Measurements from ENCODE around the gene CPEB4. TPM values are rescaled to one million over a fixed set of nuclear protein-coding genes. Genes with fewer than 3 reads are reported as not detected.
A peak's percentile ranks its signal among the peaks of the same experiment; 100 is the strongest.

CPEB4 gene
- total and polyA plus RNA-seq, 7 donors = 6.0 to 66.2 (median 27.8) TPM

DNA sequence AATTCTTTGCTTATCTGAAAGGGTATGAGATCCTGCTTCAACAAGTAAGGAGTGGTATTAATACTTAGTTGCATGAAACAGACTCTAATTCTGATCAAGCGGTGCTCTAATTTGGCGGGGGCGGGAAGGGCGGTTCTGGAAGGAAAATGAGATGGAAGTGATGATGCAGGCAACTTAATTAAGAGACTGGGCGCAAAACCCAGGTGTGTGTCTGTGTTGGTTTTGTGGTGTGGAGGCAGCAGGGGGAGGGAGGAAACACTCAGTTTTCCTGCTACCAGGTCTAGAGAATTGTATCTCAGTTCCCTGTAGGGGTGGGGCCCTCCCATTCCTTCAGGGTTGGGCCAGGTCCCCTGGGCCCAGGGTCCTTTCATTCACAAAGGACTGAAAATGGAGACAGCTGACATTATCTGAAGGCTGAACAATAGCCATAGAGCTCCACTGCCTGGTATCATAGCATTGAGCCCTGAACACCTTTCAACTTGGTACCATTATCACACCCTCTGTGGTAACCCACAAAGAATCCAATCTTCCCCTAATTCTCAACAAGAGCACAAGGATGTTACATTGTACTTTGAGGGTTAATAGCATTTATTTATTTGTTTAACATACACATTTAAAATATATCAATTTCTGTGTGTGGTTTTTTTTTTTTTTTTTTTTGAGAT, 83.7 kb downstream of the CPEB4 start:
- H3K9me3 ChIP-seq = no peaks in the 10 kb centered on the region
- peaks cover 0 to 11% (median 5%) of the 10 kb centered on the region in 4 donors for H3K4me1 ChIP-seq
- no peaks in the 10 kb centered on the region for H3K36me3 ChIP-seq
- H3K27ac ChIP-seq = no peak overlapping the region
- TF ChIP-seq, protein P1, sequence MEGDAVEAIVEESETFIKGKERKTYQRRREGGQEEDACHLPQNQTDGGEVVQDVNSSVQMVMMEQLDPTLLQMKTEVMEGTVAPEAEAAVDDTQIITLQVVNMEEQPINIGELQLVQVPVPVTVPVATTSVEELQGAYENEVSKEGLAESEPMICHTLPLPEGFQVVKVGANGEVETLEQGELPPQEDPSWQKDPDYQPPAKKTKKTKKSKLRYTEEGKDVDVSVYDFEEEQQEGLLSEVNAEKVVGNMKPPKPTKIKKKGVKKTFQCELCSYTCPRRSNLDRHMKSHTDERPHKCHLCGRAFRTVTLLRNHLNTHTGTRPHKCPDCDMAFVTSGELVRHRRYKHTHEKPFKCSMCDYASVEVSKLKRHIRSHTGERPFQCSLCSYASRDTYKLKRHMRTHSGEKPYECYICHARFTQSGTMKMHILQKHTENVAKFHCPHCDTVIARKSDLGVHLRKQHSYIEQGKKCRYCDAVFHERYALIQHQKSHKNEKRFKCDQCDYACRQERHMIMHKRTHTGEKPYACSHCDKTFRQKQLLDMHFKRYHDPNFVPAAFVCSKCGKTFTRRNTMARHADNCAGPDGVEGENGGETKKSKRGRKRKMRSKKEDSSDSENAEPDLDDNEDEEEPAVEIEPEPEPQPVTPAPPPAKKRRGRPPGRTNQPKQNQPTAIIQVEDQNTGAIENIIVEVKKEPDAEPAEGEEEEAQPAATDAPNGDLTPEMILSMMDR (IDR thresholded peaks at IDR 0.05) = no peak
- no peak for TF ChIP-seq EP300 (IDR thresholded peaks at IDR 0.05)
- TF ChIP-seq POLR2A (IDR thresholded peaks at IDR 0.05) = no peak
- no peak for TF ChIP-seq POLR2AphosphoS5 (IDR thresholded peaks at IDR 0.05)
- intact Hi-C loops (cut with DNase I) = loop anchor here (2.0 kb wide), 1 partner anchor 81 kb away; no protein-coding TSS in a partner anchor
- no peak overlapping the region for H3K4me3 ChIP-seq
- no peaks in the 10 kb centered on the region for H3K27me3 ChIP-seq
- no peak for DNase-seq
- WGBS, 2 donors = 93 to 95% methylated on average over 5 of the region's 5 CpGs

DNA sequence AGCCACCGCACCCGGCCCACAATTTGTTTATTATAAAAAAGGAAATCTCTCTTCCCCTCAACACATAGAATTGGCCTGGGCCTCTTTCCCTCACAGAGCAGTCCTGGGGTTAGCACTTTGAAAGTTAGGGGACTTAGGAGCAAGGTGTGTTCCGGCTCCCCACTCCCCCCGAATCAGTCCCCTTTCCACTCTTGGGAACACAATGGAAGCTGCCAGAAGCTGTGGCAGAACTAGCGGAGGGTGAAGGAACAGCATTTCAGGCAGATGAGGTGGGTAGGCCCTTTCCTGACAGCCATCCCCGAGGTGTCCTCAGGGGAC, 84.4 kb downstream of the CPEB4 start:
- H3K4me1 ChIP-seq = peaks cover 0 to 11% (median 5%) of the 10 kb centered on the region in 4 donors
- TF ChIP-seq POLR2A (IDR thresholded peaks at IDR 0.05) (no peak), EP300 (IDR thresholded peaks at IDR 0.05) (no peak), POLR2AphosphoS5 (IDR thresholded peaks at IDR 0.05) (no peak)
- TF ChIP-seq, protein P1 (IDR thresholded peaks at IDR 0.05) = no peak
- DNase-seq = no peak
- WGBS, 2 donors = 68 to 77% methylated on average over 6 of the region's 6 CpGs
- no peaks in the 10 kb centered on the region for H3K36me3 ChIP-seq
- no peaks in the 10 kb centered on the region for H3K27me3 ChIP-seq
- intact Hi-C loops (cut with DNase I) = loop anchor here (2.0 kb wide), 1 partner anchor 82 kb away; no protein-coding TSS in a partner anchor
- H3K4me3 ChIP-seq = peak overlapping the region; percentile 18 to 51 (median 46)
- peak overlapping the region in 1 of 4 donors; percentile 38 for H3K27ac ChIP-seq
- H3K9me3 ChIP-seq = no peaks in the 10 kb centered on the region

DNA sequence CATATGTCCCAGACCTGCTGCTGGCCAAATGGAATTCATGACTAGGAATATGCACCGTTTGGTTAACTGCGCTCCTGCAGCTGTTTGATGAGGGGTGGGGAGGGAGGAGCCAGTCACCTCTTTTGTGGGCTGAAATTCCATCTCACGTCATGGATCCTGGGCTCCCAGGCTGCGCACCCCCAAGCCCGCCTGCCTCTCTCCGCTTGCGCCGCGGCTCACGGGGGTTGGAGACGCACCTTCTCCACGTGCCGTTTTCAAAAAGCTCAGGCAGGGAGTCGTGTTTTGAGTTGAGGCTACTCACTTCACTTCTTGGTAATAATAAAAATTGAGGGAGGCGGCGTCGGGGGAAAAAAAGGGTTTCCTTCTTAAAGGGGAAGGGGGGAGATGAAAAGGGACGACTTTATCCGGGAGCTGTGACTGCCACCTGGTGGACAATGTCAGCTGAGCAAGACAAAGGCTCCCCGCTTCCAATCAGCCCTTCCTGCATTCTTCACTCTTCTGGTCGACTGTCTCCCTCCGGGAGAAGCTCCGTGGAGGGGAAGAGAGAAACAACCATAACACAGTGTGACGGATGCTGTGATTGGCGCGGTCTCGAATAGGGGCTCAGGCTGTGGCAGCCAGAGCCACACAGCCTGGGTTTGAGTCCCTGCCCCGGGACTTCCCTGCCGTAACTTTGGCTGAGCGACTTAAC, 84.9 kb downstream of the CPEB4 start:
- no peaks in the 10 kb centered on the region for H3K36me3 ChIP-seq
- H3K27me3 ChIP-seq = no peaks in the 10 kb centered on the region
- H3K27ac ChIP-seq = peak overlapping the region in 2 of 4 donors; percentile 15 to 38
- no peaks in the 10 kb centered on the region for H3K9me3 ChIP-seq
- DNase-seq = peak; percentile 91
- peaks cover 0 to 11% (median 5%) of the 10 kb centered on the region in 4 donors for H3K4me1 ChIP-seq
- TF ChIP-seq POLR2AphosphoS5 (IDR thresholded peaks at IDR 0.05) = no peak
- TF ChIP-seq, protein P1 (IDR thresholded peaks at IDR 0.05) = peak; percentile 78 to 93 (median 88)
- WGBS, 2 donors = 5 to 6% methylated on average over 30 of the region's 30 CpGs
- peak overlapping the region; percentile 18 to 51 (median 46) for H3K4me3 ChIP-seq
- intact Hi-C loops (cut with DNase I) = loop anchor here (1.0 to 2.0 kb wide), 2 partner anchors 82 to 354 kb away; no protein-coding TSS in a partner anchor

DNA sequence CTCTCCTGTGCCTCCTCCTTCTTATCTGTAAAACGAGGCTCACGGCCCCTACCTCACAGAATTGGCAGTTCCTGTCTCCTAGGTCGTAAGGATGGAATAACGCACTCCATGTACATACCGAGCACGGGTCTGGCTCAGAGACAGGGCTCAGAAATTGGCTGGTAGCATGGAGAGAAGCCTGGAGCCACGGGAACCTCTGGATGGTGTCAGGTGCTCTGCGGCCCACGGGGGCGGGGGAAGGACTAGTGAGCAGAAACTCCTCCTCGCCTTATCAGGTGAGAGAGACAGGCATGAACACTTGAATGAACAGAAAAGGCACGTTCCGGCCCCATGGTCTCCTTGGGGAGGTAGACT, 85.4 kb downstream of the CPEB4 start:
- DNase-seq = no peak
- Histone ChIP-seq H3K4me1 (peaks cover 0 to 11% (median 5%) of the 10 kb centered on the region in 4 donors), H3K27ac (peak overlapping the region in 2 of 4 donors; percentile 15 to 38), H3K4me3 (peak overlapping the region; percentile 18 to 51 (median 46)), H3K27me3 (no peaks in the 10 kb centered on the region), H3K36me3 (no peaks in the 10 kb centered on the region), H3K9me3 (no peaks in the 10 kb centered on the region)
- intact Hi-C loops (cut with DNase I) = loop anchor here (1.0 to 2.0 kb wide), 2 partner anchors 83 to 354 kb away; no protein-coding TSS in a partner anchor
- TF ChIP-seq, protein P1 (IDR thresholded peaks at IDR 0.05) = no peak
- TF ChIP-seq EP300 (IDR thresholded peaks at IDR 0.05) (no peak), POLR2A (IDR thresholded peaks at IDR 0.05) (no peak), POLR2AphosphoS5 (IDR thresholded peaks at IDR 0.05) (no peak)
- 7 to 21% methylated on average over 13 of the region's 13 CpGs for WGBS, 2 donors
